ENCODE measurements around the gene SCARB1. TPM values are rescaled to one million over a fixed set of nuclear protein-coding genes. Genes with fewer than 3 reads are reported as not detected.

Gene SCARB1
- total and polyA plus RNA-seq, 2 of the 13 experiments (the other 11 are each of a cell fraction or from before 2014, with no cell fraction given), result 63.4 to 160 TPM

DNA sequence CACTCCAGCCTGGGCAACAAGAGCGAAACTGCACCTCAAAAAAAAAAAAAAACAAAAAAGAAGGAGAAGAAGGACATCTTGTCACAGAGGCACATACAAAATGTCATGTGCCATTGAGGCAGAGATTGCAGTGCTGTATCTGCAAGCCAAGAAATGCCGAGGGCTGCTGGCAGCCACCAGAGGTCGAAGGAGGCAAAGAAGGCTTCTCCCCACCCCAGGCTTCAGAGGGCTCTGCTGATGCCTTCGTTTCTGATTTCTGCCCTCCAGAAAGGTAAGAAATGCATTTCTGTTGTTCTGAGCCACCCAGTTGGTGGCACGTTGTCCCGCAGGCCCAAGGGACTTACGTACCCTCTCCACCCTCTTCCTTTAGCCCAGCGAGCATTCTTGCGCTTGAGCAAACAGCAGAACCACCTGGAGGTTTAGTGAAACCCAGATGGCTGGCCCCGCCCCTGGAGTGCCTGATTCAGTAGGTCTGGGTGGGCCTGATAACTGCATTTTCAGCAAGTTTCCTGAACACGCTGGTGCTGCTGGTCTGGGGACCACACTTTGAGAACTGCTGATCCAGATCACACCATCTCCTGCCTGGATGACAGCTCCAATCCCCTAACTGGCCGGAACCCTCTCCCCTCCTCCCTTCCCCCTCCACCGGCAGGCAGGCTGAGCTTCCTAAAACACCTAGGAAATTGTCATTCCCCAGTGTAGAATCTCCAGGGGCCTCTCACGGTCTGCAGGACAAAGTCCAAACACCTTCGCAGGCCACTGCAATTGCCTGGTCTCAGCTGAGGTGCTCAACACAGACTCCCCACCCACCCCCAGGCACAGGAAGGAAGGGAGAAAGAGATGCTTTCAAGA is 21.1 kb upstream of the SCARB1 start (continued):
- TF ChIP-seq CENPT (CRISPR knock-in tag; IDR thresholded peaks at IDR 0.05; ENCODE audit: low read depth) (no peak), SP4 (CRISPR knock-in tag; IDR thresholded peaks at IDR 0.05) (no peak; the same call in 1 of the 2 replicates), SOX13 (IDR thresholded peaks at IDR 0.05) (no peak), SOX13 (CRISPR knock-in tag; conservative IDR thresholded peaks at IDR 0.05 in 1 of 2, IDR thresholded peaks at IDR 0.05 in 1 of 2) (peak in 1 of 2 experiments; percentile 41; a peak in 1 of 4 replicates), ZNF326 (CRISPR knock-in tag; IDR thresholded peaks at IDR 0.05; ENCODE audit: borderline replicate concordance) (no peak), ZNF510 (CRISPR knock-in tag; IDR thresholded peaks at IDR 0.05; ENCODE audit: low read depth) (no peak), ZSCAN29 (CRISPR knock-in tag; conservative IDR thresholded peaks at IDR 0.05) (no peak), DMAP1 (CRISPR knock-in tag; IDR thresholded peaks at IDR 0.05) (peak; percentile 57), MXI1 (IDR thresholded peaks at IDR 0.05; ENCODE audit: borderline replicate concordance, low read depth, low read length) (peak; percentile 22; the same call in 1 of the 3 replicates), ZNF772 (CRISPR knock-in tag; IDR thresholded peaks at IDR 0.05) (no peak; the same call in 1 of the 2 replicates), FOSL1 (CRISPR knock-in tag; IDR thresholded peaks at IDR 0.05; ENCODE audit: borderline replicate concordance) (no peak), ZBTB1 (CRISPR knock-in tag; IDR thresholded peaks at IDR 0.05; ENCODE audit: borderline replicate concordance) (no peak), REXO4 (CRISPR knock-in tag; IDR thresholded peaks at IDR 0.05; ENCODE audit: borderline replicate concordance) (no peak), PAWR (CRISPR knock-in tag; IDR thresholded peaks at IDR 0.05; ENCODE audit: borderline replicate concordance) (no peak), DNMT3B (CRISPR knock-in tag; conservative IDR thresholded peaks at IDR 0.05) (no peak), ZNF496 (CRISPR knock-in tag; IDR thresholded peaks at IDR 0.05; ENCODE audit: insufficient replicate concordance) (no peak), HNF4G (IDR thresholded peaks at IDR 0.05; ENCODE audit: borderline replicate concordance, low read depth, low read length) (peak; percentile 87), HNF4G (CRISPR knock-in tag; IDR thresholded peaks at IDR 0.05; ENCODE audit: borderline replicate concordance, low read depth) (peak; percentile 88), ZNF713 (CRISPR knock-in tag; IDR thresholded peaks at IDR 0.05) (no peak), RFX3 (CRISPR knock-in tag; IDR thresholded peaks at IDR 0.05) (no peak), KLF11 (CRISPR knock-in tag; IDR thresholded peaks at IDR 0.05) (no peak), ZNF317 (CRISPR knock-in tag; IDR thresholded peaks at IDR 0.05) (0 out of 2 replicates have a peak, but pooled peaks have one; percentile 17), RAD21 (CRISPR knock-in tag; IDR thresholded peaks at IDR 0.05) (no peak; the same call in 1 of the 2 replicates)
- TF ChIP-seq, protein P1, sequence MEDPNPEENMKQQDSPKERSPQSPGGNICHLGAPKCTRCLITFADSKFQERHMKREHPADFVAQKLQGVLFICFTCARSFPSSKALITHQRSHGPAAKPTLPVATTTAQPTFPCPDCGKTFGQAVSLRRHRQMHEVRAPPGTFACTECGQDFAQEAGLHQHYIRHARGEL (CRISPR knock-in tag; IDR thresholded peaks at IDR 0.05), result no peak
- TF ChIP-seq, protein P2, sequence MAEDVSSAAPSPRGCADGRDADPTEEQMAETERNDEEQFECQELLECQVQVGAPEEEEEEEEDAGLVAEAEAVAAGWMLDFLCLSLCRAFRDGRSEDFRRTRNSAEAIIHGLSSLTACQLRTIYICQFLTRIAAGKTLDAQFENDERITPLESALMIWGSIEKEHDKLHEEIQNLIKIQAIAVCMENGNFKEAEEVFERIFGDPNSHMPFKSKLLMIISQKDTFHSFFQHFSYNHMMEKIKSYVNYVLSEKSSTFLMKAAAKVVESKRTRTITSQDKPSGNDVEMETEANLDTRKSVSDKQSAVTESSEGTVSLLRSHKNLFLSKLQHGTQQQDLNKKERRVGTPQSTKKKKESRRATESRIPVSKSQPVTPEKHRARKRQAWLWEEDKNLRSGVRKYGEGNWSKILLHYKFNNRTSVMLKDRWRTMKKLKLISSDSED (CRISPR knock-in tag; IDR thresholded peaks at IDR 0.05), result no peak
- TF ChIP-seq, protein P3, sequence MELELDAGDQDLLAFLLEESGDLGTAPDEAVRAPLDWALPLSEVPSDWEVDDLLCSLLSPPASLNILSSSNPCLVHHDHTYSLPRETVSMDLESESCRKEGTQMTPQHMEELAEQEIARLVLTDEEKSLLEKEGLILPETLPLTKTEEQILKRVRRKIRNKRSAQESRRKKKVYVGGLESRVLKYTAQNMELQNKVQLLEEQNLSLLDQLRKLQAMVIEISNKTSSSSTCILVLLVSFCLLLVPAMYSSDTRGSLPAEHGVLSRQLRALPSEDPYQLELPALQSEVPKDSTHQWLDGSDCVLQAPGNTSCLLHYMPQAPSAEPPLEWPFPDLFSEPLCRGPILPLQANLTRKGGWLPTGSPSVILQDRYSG (CRISPR knock-in tag; IDR thresholded peaks at IDR 0.05), result no peak
- TF ChIP-seq, protein P4, sequence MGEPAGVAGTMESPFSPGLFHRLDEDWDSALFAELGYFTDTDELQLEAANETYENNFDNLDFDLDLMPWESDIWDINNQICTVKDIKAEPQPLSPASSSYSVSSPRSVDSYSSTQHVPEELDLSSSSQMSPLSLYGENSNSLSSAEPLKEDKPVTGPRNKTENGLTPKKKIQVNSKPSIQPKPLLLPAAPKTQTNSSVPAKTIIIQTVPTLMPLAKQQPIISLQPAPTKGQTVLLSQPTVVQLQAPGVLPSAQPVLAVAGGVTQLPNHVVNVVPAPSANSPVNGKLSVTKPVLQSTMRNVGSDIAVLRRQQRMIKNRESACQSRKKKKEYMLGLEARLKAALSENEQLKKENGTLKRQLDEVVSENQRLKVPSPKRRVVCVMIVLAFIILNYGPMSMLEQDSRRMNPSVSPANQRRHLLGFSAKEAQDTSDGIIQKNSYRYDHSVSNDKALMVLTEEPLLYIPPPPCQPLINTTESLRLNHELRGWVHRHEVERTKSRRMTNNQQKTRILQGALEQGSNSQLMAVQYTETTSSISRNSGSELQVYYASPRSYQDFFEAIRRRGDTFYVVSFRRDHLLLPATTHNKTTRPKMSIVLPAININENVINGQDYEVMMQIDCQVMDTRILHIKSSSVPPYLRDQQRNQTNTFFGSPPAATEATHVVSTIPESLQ (CRISPR knock-in tag; conservative IDR thresholded peaks at IDR 0.05), result no peak
